GM12878 (cell line): Measurements from ENCODE around the gene ALDH1L1. TPM values are rescaled to one million over a fixed set of nuclear protein-coding genes. Genes with fewer than 3 reads are reported as not detected.

ENCODE experiments used
- ATAC-seq: fragments of 200-7000 bp; cut with Tn5 transposase; 3 replicates; pipeline ENCODE4 v1.9.1; 2020; ENCODE audit warnings: mild to moderate bottlenecking, moderate library complexity
- BruUV-seq: library from RNA; stranded (reverse); fragments of 400-500 nt; replicated peaks from 2 replicates; lab custom pipeline; 2021; lab: Mats Ljungman, UMichigan
- CTCF ChIA-PET: fragments of 300-600 bp; sonication (Branson Sonifier 250); formaldehyde crosslinking; extraction: SDS; loops from one replicate; lab custom pipeline; 2021; ENCODE audit warnings: inconsistent platforms; lab: Yijun Ruan, JAX
- POLR2A ChIA-PET: fragments of 350-600 bp; formaldehyde crosslinking; extraction: SDS; loops from one replicate; lab custom pipeline; 2021; ENCODE audit warnings: inconsistent platforms; lab: Charles Lee
- RAD21 ChIA-PET: fragments of 300-600 bp; sonication (Branson Sonifier 250); formaldehyde crosslinking; loops from one replicate; lab custom pipeline; 2023; ENCODE audit warnings: antibody characterized with exemption; ENCODE audit not compliant: unreplicated experiment; lab: Charles Lee
- SMC1A ChIA-PET: fragments of 300-600 bp; sonication (Branson Sonifier 250); formaldehyde crosslinking; loops from one replicate; lab custom pipeline; 2023; ENCODE audit not compliant: unreplicated experiment, uncharacterized antibody; lab: Charles Lee
- DNase-seq: peaks from one replicate; pipeline ENCODE4 v3.0.0-alpha.2; 2011; ENCODE audit warnings: low read depth, low spot score
- FAIRE-seq: peaks from 3 replicates; lab custom pipeline; 2011; peaks lifted over from hg19 to GRCh38; lab: Jason Lieb, UNC
- H2AFZ ChIP-seq: 2 replicates; pipeline ENCODE4 v1.6.0; 2011; ENCODE audit warnings: low read depth, low read length, control low read depth; ENCODE audit not compliant: control insufficient read depth
- H3K27ac ChIP-seq: 2 replicates; pipeline ENCODE4 v1.5.1; 2011; ENCODE audit warnings: control low read depth; ENCODE audit not compliant: control insufficient read depth, insufficient read depth
- H3K27me3 ChIP-seq, 2 experiments: replicated peaks in 1 of 2; 2 replicates each; pipeline versions ENCODE4 v1.6.0 to v1.6.1; 2011; ENCODE audit warnings: low read length in 1 of 2; ENCODE audit not compliant: control insufficient read depth in 2 of 2, insufficient read depth in 2 of 2
- H3K36me3 ChIP-seq, 2 experiments: 2 replicates each; pipeline ENCODE4 v1.5.1; 2011; ENCODE audit warnings: low read length in 1 of 2; ENCODE audit not compliant: control insufficient read depth in 2 of 2, insufficient read depth in 2 of 2
- H3K4me1 ChIP-seq: 2 replicates; pipeline ENCODE4 v1.6.1; 2011; ENCODE audit warnings: mild to moderate bottlenecking, low read length, moderate library complexity, mixed read lengths; ENCODE audit not compliant: control insufficient read depth, insufficient read depth
- H3K4me2 ChIP-seq: 2 replicates; pipeline ENCODE4 v1.6.0; 2011; ENCODE audit warnings: control low read depth; ENCODE audit not compliant: control insufficient read depth, insufficient read depth
- H3K4me3 ChIP-seq: fragments of 200-600 bp; sonication (generic); 2 replicates; pipeline ENCODE4 v1.5.1; 2016
- H3K79me2 ChIP-seq: 2 replicates; pipeline ENCODE4 v1.6.0; 2011; ENCODE audit warnings: low read length; ENCODE audit not compliant: control insufficient read depth, insufficient read depth
- H3K9ac ChIP-seq: 2 replicates; pipeline ENCODE4 v1.8.0; 2011; ENCODE audit warnings: low read length, control low read depth, mixed read lengths; ENCODE audit not compliant: control insufficient read depth, insufficient read depth
- H3K9me3 ChIP-seq: replicated peaks from 3 replicates; pipeline ENCODE4 v1.5.1; 2011; ENCODE audit warnings: mild to moderate bottlenecking, low read length; ENCODE audit not compliant: control insufficient read depth, insufficient read depth
- H4K20me1 ChIP-seq: 2 replicates; pipeline ENCODE4 v1.6.0; 2011; ENCODE audit not compliant: control insufficient read depth, insufficient read depth
- CEBPB ChIP-seq, 2 experiments: fragments of 150-350 bp in 1 of 2; IDR thresholded peaks; 2 replicates each; pipeline ENCODE4 v1.6.1; 2012 to 2014; ENCODE audit warnings: low read depth in 2 of 2, low read length in 2 of 2, borderline replicate concordance in 1 of 2, inconsistent platforms in 1 of 2
- CHD2 ChIP-seq: IDR thresholded peaks from 2 replicates; pipeline ENCODE4 v1.6.1; 2011; ENCODE audit warnings: low read depth, low read length, improper control_type of control experiment, borderline replicate concordance
- FOXK2 ChIP-seq: fragments of 450-650 bp; IDR thresholded peaks from 2 replicates; pipeline ENCODE4 v1.6.1; 2017; ENCODE audit warnings: mild to moderate bottlenecking, moderate library complexity
- KLF5 ChIP-seq: fragments of 450-650 bp; IDR thresholded peaks from 2 replicates; pipeline ENCODE4 v1.6.1; 2014; ENCODE audit warnings: mild to moderate bottlenecking; ENCODE audit not compliant: partially characterized antibody
- MTA3 ChIP-seq: IDR thresholded peaks from 2 replicates; pipeline ENCODE4 v1.6.1; 2012; ENCODE audit warnings: low read length, inconsistent platforms, borderline replicate concordance
- MYB ChIP-seq: fragments of 150-350 bp; IDR thresholded peaks from 2 replicates; pipeline ENCODE4 v1.6.1; 2014; ENCODE audit warnings: mild to moderate bottlenecking, low read depth, low read length, borderline replicate concordance
- SRF ChIP-seq, 2 experiments: IDR thresholded peaks; 2 replicates each; pipeline ENCODE4 v1.6.1; 2011; ENCODE audit warnings: low read depth in 2 of 2, low read length in 2 of 2, mild to moderate bottlenecking in 1 of 2, moderate library complexity in 1 of 2
- TAF1 ChIP-seq: IDR thresholded peaks from 2 replicates; pipeline ENCODE4 v1.6.1; 2011; ENCODE audit warnings: mild to moderate bottlenecking, low read depth, low read length, borderline replicate concordance
- ZNF24 ChIP-seq: fragments of 450-650 bp; IDR thresholded peaks from 2 replicates; pipeline ENCODE4 v1.6.1; 2017; ENCODE audit warnings: antibody characterized with exemption, mild to moderate bottlenecking
- WGBS: methylation state at CpG from one replicate; pipeline ENCODE4 v1.1.6; 2016; ENCODE audit warnings: low lambda C conversion rate; ENCODE audit not compliant: insufficient replicate concordance, insufficient coverage; ENCODE audit errors: missing lambda C conversion rate; 5-methylcytosine and 5-hydroxymethylcytosine counted together
- in situ Hi-C: fragments of 300-500 bp; cut with MboI; formaldehyde crosslinking; loops from 9 replicates; pipeline ENCODE4 v1.14.3; 2018; ENCODE audit warnings: mixed read lengths
- intact Hi-C: fragments of 100-400 bp; cut with micrococcal nuclease; formaldehyde crosslinking; loops from one replicate; pipeline ENCODE4 v1.14.2; 2022; ENCODE audit not compliant: unreplicated experiment
- polyA plus RNA-seq, 11 experiments: library from polyadenylated mRNA; depleted of rRNA in 4 of 11; unstranded in 6 of 11; stranded (reverse) in 5 of 11; fragments of >200 nt; fragmentation: Nextera tagmentation in 4 of 11; fragmentation: Illumina TruSeq in 1 of 11; extraction: Ambion mirVana in 4 of 11; extraction: Trizol in 1 of 11; gene quantifications; 1 replicate in 1 of 11; 2 replicates in 10 of 11; pipeline versions ENCODE4 v1.2.1 to v1.2.3, GENCODE V29; 2011 to 2016; ENCODE audit warnings: inconsistent platforms in 2 of 11, missing spikeins in 2 of 11, low read depth in 1 of 11
- total RNA-seq, 4 experiments: library from RNA; depleted of rRNA in 3 of 4; stranded (reverse); fragments of >200 nt in 3 of 4; fragmentation: Illumina TruSeq in 1 of 4; extraction: Trizol in 1 of 4; gene quantifications; 2 replicates each; pipeline versions ENCODE4 v1.2.1 to v1.2.3, GENCODE V29; 2013 to 2021
- TF ChIP-seq, protein P1 (sequence below): fragments of 450-650 bp; IDR thresholded peaks from 2 replicates; pipeline ENCODE4 v1.6.1; 2017; ENCODE audit warnings: mild to moderate bottlenecking, low read depth, inconsistent platforms; ENCODE audit not compliant: poor library complexity, severe bottlenecking
- TF ChIP-seq, protein P2 (sequence below): fragments of 150-350 bp; IDR thresholded peaks from 2 replicates; pipeline ENCODE4 v1.6.1; 2016; ENCODE audit warnings: low read depth, low read length

ALDH1L1 gene
- total and polyA plus RNA-seq, 10 of the 15 experiments (the other 5 are each of a cell fraction or from before 2014, with no cell fraction given) = 0.04 to 18.2 (median 0.45) TPM

DNA sequence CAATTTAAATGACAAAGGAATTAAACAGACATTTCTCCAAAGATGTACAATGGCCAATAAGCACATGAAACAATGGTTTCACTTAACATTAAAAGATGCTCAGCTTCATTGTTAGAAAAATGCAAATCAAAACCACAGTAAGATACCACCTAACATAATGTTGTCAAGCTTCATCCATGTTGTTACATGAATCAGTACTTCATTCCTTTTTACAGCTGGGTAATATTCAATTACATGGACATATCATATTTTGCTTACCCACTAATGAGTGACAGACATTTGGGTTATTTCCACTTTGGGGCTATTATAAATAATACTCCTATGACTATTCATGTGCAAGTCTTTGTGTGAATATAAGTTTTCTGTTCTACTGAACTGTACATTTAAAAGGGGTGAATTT, 104.2 kb downstream of the ALDH1L1 start:
- no peak for FAIRE-seq
- CTCF ChIA-PET = no interaction called here
- TF ChIP-seq ZNF24 = peak; percentile 69; the same call in 1 of the 2 replicates
- TF ChIP-seq CEBPB (IDR thresholded peaks at IDR 0.05; ENCODE audit: borderline replicate concordance in 1 of 2, low read depth in 2 of 2, low read length in 2 of 2) = no peak
- no peak for TF ChIP-seq SRF (IDR thresholded peaks at IDR 0.05; ENCODE audit: low read depth in 2 of 2, low read length in 2 of 2)
- TF ChIP-seq CHD2 = no peak
- TF ChIP-seq FOXK2 = no peak
- TF ChIP-seq MYB = no peak
- no peak for TF ChIP-seq TAF1
- TF ChIP-seq KLF5 = no peak
- Histone ChIP-seq H3K27ac (no peak overlapping the region), H3K79me2 (no peaks in the 10 kb centered on the region), H3K9me3 (no peaks in the 10 kb centered on the region), H3K27me3 (no peaks in the 10 kb centered on the region), H3K4me2 (no peak overlapping the region), H3K36me3 (no peaks in the 10 kb centered on the region), H3K4me3 (no peak overlapping the region), H3K4me1 (no peaks in the 10 kb centered on the region), H3K9ac (no peak overlapping the region), H4K20me1 (no peaks in the 10 kb centered on the region), H2AFZ (no peak overlapping the region)
- RAD21 ChIA-PET = interaction anchor here (1.0 kb wide), 1 partner anchor 433 kb away, joined by 3 read pairs; no protein-coding TSS in a partner anchor
- in situ Hi-C loops (no loop called here), intact Hi-C loops (no loop called here)
- SMC1A ChIA-PET = interaction anchor here (0.6 kb wide), 1 partner anchor 1963 kb away, joined by 3 read pairs; no protein-coding TSS in a partner anchor
- POLR2A ChIA-PET = no interaction called here
- no peak for ATAC-seq
- no TSS peak for BruUV-seq
- no peak for DNase-seq

DNA sequence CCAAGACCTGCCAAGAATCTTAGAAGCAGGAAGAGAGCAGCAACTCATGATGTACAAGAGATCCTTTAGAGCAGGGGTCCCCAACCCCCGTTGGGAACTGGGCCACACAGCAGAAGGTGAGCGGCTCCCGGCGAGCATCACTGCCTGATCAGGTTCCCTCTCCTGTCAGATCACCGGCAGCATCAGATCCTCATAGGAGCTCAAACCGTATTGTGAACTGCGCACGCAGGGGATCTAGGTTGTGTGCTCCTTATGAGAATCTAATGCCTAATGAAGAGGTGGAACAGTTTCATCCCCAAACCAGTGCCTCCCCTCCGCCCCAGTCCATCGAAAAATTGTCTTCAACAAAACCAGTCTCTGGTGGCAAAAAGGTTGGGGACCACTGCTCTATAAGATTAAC, 110.2 kb downstream of the ALDH1L1 start:
- H3K9me3 ChIP-seq = no peaks in the 10 kb centered on the region
- SMC1A ChIA-PET = no interaction called here
- no peak for DNase-seq
- H3K9ac ChIP-seq = no peak overlapping the region
- no peak for FAIRE-seq
- BruUV-seq = no TSS peak
- H4K20me1 ChIP-seq = no peaks in the 10 kb centered on the region
- H3K27ac ChIP-seq = no peak overlapping the region
- no peaks in the 10 kb centered on the region for H3K27me3 ChIP-seq
- H3K4me2 ChIP-seq = no peak overlapping the region
- POLR2A ChIA-PET = no interaction called here
- in situ Hi-C loops (no loop called here), intact Hi-C loops (no loop called here)
- H3K4me3 ChIP-seq = no peak overlapping the region
- no peaks in the 10 kb centered on the region for H3K79me2 ChIP-seq
- H3K36me3 ChIP-seq = no peaks in the 10 kb centered on the region
- no peak for ATAC-seq
- RAD21 ChIA-PET = no interaction called here
- 94% methylated on average over 10 of the region's 10 CpGs for WGBS
- no peak overlapping the region for H2AFZ ChIP-seq
- CTCF ChIA-PET = no interaction called here
- no peaks in the 10 kb centered on the region for H3K4me1 ChIP-seq
- TF ChIP-seq, protein P1, sequence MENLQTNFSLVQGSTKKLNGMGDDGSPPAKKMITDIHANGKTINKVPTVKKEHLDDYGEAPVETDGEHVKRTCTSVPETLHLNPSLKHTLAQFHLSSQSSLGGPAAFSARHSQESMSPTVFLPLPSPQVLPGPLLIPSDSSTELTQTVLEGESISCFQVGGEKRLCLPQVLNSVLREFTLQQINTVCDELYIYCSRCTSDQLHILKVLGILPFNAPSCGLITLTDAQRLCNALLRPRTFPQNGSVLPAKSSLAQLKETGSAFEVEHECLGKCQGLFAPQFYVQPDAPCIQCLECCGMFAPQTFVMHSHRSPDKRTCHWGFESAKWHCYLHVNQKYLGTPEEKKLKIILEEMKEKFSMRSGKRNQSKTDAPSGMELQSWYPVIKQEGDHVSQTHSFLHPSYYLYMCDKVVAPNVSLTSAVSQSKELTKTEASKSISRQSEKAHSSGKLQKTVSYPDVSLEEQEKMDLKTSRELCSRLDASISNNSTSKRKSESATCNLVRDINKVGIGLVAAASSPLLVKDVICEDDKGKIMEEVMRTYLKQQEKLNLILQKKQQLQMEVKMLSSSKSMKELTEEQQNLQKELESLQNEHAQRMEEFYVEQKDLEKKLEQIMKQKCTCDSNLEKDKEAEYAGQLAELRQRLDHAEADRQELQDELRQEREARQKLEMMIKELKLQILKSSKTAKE = no peak
- TF ChIP-seq MTA3 = no peak
- TF ChIP-seq, protein P2, sequence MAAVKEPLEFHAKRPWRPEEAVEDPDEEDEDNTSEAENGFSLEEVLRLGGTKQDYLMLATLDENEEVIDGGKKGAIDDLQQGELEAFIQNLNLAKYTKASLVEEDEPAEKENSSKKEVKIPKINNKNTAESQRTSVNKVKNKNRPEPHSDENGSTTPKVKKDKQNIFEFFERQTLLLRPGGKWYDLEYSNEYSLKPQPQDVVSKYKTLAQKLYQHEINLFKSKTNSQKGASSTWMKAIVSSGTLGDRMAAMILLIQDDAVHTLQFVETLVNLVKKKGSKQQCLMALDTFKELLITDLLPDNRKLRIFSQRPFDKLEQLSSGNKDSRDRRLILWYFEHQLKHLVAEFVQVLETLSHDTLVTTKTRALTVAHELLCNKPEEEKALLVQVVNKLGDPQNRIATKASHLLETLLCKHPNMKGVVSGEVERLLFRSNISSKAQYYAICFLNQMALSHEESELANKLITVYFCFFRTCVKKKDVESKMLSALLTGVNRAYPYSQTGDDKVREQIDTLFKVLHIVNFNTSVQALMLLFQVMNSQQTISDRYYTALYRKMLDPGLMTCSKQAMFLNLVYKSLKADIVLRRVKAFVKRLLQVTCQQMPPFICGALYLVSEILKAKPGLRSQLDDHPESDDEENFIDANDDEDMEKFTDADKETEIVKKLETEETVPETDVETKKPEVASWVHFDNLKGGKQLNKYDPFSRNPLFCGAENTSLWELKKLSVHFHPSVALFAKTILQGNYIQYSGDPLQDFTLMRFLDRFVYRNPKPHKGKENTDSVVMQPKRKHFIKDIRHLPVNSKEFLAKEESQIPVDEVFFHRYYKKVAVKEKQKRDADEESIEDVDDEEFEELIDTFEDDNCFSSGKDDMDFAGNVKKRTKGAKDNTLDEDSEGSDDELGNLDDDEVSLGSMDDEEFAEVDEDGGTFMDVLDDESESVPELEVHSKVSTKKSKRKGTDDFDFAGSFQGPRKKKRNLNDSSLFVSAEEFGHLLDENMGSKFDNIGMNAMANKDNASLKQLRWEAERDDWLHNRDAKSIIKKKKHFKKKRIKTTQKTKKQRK = no peak
